Stimulated activated CD8-positive, alpha-beta memory T cell treated with anti-CD3 and anti-CD28 coated beads, Interleukin-12 subunit alpha, Interleukin-12 subunit beta, amount 100 ng/mL, for 1 hour (primary cell): ENCODE measurements around the gene FMN1.

Experiments used
- DNase-seq: peaks from one replicate; pipeline ENCODE4 v3.0.0-alpha.2; 2020; ENCODE audit warnings: low read depth

FMN1 gene

DNA sequence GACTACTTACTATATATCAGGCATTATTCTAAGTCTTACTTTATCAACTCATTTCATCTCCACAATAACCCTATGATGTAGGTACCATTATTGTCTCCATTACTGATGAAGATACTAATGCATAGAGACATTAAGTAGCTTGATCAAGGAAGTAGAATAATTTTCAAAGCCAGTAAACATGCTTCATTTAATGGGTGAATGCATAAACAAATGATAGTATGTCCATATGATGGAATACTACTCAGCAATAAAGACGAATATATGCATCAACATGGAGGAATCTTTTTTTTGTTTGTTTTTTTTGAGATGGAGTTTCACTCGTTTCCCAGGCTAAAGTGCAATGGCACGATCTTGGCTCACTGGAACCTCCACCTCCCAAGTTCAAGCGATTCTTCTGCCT, 184.9 kb downstream of the FMN1 start:
- no peak for DNase-seq

DNA sequence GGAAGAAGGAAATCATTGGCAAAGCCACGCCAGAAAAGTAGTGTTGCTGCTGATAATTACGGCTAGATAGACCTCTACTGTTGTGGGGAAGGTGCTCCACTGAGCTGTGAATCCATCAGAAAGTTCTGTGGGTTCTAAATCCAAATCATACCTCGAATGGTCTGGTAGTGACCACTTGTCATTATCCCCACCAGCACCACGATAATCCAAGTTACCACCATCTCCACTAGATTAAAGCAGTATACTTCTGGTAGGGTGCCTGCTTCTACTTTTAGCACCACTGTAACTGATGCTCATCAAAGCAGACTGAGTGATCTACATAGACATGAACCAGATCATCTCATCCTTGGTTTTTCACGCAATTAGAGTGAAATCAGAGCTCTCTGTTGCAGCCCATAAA, 185.5 kb downstream of the FMN1 start:
- DNase-seq = no peak

DNA sequence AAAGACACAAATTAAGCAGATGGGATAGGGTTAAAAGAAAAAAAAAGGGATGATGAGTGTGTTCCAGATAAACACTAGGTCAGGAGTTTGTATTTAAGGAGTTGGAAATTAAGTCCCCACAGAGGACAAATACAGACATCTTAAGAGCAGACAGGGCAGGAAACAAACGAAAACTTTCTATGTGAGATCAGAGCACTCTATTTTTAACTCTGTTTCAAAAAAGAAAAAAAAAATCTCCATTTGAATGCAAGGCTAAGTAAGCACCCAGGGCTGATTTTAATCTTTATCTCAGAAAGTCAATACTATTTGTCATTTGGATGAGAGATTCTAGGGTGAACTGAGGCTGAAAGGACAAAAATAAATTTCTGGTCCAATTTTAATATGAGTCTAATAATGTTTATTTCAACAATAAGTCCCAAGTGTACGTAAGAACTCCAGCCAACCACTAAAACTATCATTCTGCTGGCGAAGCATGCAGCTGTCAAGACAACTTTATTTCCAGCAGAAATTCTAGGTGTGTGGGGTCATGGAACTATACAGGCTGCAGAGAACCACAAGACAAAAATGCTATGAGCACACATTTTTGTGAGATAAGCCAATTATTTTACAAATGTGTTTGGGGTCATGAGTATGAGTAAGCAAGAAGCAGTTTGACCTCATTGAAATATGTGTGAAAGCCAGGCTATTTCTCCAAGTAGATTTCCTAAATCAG, 186.1 kb downstream of the FMN1 start:
- no peak for DNase-seq

DNA sequence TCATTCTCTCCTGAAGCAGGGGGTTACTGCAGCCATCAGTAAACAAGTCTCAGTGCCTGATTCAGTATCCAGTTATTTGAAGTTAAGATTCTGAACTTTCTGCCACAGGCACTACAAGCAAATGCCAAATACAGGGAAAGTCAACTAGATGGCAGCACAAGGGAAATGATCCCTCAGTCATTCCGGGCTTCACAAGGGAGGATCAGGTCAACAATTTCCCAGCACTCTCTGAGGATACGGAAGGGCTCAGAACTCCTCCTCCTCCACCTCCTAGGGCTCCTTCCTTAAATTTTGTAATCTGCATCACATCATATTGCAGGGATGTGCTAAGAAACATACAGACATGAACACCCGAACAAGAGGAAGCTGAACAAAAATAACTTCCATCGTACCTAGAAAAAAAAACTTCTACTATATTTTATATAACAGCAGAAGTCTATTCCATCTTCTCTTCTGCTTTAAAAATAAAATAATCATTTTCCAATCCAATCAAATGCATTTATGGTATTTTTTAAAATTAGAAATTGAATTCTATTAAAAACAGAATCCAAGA, 187.1 kb downstream of the FMN1 start:
- DNase-seq = no peak

DNA sequence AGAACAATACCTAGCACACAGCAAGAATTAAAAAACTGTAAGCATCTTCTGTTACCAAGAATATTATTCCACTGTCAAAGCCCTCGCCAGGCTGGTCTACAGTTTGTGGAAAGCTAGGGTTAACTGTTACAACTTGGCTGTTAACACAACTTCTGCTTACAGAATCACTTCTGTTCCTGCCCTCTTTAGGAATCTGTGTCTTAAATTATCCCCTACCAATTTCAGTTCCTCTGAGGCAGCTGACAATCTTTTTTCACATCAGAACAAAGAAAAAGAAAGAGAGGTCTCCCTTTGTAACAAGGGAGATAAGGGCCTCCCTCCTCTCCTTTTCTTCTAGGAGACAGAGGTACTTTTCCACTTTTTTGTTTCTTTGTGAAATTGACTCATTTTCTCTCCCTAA, 188.9 kb downstream of the FMN1 start:
- DNase-seq = no peak

DNA sequence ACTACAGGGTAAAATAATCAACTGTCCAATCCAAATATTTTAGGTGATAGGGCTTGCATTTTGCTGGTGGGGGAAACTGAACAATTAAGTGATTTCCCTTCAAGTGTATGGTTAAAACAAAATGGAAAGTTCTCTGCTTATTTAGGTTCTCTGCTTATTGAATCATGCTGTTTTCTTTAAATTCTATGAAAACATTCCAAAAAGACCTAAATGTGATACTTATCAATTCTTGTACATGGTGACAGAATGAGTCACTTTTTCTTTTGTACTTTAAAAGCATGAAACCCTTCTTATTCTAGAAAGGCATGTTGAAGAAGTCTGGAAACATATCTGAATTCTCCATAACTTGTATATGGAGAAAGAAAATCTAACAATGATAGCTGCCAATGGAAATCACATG, 192.6 kb downstream of the FMN1 start:
- no peak for DNase-seq

DNA sequence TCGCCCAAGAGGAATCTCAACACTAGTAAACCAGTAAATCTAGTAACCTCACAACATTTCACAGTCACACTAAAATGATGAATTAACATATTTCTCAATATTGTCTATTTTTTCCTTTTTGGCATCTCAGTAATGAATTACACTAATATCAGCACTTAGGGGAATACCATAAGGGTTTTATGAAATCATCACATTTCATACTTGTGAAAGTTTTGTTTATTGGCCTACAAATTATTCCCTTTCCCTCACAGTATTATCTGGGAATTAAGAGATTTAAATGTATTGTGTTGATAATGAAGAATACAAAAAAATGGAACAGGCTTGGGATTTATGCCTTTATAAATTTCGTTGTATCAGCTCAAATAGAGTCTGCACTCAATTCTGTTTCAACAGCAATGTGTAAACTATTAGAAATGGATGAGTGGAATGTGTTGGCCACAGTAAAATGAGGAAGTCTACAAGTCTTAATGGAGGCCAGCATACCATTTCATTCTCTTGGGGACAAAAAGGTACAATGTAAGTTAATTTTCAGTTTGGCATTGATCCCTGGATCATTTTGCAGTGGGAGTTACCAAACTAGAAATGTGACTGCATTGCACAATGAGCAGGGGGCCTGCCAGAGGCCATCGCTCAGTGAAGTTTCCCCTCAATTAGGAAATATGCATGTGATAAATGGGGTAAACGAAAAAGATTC, 195.4 kb downstream of the FMN1 start:
- DNase-seq = no peak

DNA sequence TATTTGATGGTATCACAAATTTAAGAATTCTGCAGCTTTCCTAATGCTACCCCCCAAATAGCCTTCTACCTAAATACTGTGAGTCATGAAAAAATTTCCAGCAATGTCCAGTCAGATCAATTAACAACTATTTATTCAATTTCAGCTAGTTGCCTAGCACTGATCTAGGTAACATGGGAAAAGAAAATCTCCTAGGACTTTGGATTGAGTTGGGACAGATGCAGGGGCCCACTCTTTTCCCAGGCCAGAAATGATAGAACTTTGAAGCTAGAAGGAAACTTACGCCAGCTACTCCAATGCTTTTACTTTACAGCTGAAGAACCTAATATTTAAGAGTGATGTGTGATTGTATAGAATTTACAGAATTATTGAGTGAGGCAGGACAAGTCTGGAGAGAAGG, 196.3 kb downstream of the FMN1 start:
- DNase-seq = no peak

DNA sequence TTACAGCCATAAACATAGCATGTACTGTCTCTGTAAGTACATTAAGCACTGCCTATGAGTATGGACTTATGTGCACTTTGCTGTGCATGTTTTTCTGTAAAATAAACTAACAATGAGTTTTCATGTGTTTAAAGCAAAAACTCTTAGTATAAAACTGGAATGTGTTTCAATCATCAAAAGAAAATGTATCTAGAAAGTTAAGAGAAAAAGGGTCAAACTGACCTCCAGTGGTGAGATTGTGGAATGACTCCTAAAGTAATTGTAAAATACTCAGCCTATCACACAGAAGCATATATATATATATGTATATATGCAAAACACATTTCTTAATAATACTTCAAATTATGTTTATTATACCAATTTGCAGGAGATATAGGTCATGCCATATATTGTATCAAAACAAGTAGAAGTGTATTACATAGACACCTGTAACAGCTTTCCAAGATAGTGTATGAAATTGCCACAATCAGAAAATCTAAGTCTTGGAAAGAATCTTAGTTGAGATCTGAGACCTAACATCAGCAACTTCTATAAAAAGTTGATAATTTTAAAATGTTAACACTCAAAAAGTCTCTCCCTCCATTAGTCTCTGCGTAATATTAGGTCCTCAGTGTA, 199.6 kb downstream of the FMN1 start:
- DNase-seq = no peak

DNA sequence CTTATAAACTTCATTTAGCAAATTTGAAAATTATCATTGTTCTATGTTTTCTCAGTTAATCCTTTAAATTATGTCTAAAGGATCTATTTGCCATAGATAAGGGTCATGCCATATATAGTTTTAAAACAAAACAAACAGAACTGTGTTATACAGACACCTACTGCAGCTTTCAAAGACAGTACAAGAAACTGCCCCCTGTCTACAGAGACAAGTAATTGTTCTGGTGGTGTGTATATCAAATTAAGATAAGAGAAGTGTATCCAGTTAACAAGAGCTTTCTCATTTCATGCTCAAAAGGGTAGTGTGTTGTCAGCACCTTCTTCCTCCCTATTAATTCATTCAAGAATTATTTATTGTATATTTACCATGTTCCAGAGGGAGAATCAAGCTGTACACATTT, 201.2 kb downstream of the FMN1 start:
- no peak for DNase-seq

DNA sequence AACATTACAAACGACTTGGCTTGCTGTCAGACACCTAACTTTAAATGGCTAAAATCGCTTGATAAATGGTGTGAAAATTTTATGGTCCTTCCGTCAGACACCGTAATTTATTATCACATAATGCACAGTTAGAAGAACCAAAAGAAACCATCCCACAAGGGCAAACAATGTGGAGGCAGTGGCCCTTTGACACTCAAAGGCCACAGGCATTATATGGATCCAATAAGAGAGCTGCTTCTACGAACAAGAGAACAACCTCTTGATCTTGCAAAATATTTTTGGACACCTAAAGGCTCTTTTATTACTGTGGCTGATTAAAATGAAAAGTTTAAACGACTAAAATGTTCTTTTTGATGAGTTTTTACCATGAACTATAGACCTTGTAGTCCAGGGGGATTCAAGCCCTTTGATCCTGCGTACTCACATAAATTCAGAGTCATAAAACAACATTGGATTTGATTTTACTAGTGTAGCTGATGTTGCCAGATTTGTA, 202.8 kb downstream of the FMN1 start:
- no peak for DNase-seq

DNA sequence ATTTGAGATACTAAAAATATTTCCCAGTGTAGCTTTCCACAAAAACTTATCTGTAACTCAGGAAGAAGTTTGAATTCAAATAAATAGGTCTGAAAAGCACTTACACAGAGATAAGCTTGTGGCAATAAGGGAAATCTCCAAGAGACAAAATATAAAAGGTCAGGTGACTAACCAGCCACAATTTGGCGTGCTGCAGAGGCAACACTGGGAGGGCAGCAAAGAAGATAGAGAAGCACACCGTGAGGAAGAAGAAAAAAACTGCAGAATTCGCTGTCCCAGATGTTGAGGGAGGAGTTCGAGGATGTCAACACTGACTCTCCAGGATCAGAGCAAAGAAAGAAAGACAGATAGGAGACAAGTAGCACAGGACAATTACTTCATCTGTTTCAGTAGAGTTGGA, 204.4 kb downstream of the FMN1 start:
- DNase-seq = no peak

DNA sequence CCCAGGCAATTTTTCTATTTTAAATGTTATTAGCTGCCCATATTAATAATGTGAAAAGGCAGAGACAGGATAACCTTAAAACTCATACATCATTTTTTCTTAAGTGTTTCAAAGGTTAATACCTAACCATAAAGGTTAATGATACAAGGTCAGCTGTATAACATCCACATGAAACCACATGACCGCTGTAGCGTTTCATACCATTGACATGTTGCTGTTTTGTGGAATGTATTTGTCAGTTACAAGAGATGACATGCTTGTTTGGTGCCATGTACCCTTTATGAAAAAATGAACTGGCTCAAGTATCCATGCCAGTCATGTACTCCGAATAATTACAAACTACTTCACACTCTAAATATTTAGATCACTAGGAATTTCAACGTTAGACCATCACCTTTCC, 207.4 kb downstream of the FMN1 start:
- no peak for DNase-seq

DNA sequence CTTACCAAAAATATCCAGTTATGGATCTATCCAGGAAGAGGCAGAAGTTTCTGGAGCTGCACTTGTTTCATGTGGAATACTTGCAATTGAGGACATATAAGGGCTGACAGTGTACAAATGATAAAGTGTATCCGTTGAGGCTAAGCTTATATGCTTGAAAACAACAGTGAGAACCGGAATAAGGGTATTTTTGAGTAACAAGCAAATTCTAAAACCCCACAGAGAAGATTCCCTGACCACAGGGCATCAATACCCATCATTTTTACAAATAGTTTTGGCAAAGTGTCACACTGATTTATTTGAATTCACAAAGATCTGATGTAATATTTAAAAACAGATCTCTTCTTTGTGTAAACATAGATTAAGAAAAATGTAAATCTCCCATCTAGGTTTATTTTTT, 208.4 kb downstream of the FMN1 start:
- no peak for DNase-seq

DNA sequence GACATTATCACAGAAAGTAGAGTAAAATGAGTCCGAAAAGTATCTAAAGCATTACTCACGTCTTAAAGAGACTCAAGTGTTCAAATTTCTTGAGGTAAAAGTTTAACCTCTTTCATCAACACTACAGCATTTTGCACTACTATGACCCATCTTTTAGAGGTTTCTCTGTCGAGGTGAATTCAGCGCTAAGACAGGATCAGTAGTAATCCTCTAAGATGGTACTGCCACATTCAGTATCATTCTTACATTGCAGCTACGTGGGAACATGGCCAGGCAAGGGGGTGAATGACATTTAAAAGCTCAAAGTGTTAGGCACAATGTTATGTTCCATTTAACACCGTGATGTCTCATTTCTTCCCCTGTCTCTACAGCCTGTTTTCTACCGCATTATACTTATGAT, 210.8 kb downstream of the FMN1 start:
- DNase-seq = no peak

DNA sequence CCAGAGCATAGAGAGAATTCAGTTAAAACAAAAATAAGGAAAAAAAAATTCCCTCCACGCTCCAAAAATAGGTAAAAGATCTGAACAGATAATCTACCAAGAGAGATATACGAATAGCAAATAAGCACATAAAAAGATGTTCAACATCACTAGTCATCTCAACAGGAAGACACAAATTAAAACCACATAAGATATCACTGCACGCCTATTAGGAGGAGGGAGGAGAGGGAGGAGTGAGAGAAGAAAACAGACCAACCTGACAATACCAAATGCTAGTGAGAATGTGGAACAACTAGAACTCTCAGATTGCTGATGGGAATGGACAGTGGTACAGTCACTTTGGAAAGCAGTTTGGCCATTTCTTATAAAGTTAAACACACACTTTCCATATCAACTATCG, 212.5 kb downstream of the FMN1 start:
- DNase-seq = no peak

DNA sequence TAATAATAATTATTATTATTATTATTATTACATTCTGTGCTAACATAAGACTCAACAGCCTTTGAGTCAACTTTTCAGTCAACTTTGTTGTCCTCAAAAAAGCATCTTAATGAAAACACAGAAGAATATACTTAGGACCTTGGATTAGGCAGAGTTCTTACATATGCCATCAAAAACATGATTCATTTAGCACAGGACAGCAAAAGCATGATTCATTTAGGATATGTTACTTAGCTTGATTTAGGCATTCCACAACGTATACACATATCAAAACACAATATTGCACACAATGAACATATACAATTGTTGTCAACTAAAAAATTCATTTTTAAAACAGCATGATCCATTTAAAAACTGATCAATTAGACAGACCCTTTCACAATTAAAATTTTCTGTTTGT, 213.0 kb downstream of the FMN1 start:
- DNase-seq = no peak

DNA sequence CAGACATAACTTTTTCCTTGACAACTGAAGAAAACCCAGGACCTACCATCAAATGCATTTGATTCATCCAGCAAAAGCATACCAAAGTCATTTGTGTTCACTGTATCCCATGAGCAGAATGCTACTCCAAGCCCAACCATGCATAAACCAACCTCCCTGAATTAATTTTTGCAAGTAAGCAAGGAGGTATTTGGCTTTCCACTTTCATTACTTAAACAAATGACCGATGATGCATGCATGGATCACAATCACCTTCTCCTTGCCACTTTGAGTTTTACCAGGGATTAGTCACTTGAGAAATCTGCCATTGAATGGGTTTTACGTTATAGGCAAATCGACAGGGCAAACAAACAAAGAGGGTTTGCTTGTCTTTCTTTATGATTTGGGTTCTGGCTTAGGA, 214.8 kb downstream of the FMN1 start:
- no peak for DNase-seq

DNA sequence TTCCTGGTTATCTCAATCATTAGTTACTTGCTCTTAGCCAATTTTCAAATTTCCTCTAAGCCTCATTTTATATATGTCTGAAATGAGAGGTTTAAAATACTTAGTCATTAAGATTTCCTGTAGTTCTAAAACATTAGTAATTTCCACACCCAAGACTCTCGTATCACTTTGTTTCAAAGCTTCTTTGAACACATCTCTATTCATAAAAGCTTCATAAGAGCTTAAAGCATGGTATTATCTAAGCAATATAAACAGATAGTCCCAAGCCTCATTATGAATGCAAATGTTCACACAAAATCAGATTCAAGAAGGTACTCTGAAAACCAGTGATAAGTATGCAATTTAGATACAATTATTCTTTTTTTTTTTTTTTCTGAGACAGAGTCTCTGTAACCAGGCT, 217.0 kb downstream of the FMN1 start:
- no peak for DNase-seq

DNA sequence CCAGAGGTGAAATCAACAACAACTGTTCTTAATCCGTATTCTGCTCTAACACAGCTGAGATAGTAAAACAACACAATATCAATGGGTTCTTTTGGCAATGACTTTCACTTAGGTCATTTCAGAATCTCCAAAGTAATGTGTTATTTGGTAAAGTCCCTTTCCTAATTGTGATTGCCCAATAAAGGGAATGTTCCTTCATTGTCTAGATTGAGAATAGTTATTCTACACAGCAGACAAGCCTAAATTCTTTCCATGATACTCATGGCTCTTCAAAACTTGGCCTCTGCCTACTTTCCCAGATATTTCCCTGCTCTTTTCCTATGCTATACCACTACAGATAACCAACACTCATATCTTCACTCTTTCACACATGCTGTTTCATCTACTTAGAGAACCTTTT, 219.8 kb downstream of the FMN1 start:
- DNase-seq = no peak

DNA sequence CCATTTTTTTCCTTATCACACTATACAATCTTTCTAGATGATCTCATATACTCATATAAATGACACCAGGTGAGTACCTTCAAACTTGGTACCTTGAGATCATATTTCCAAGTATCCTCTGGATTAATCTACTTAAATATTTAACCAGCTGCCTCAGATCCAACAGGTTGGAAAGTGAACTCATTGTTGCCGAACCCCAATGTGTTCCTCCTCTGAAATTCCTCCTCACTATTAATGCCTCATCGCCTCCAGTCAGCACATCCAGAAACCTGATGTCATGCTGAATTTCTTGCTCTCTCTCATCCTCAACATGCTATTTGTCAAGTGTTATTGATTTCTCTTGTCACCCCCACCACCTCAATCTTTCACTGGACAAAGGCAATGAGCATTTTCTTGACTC, 221.8 kb downstream of the FMN1 start:
- no peak for DNase-seq

DNA sequence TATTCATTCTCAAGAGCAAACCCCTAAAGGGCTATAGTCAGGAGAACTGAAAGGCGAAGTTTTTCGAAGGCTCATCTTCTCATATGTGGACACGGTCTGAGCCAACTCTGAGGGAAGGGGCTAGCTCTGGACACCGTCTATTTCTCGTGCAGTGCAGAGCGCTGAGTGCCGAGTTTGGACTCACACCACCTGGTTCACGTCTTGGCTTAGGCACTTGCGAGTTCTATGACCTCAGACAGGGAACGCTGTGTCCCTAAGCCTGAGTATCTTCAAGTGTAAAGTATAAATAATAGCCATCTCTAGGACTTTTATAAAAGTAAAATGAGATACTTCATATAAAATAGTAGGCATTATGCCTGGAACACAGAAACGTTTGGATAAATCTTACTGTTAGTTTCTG, 223.7 kb downstream of the FMN1 start:
- DNase-seq = no peak

DNA sequence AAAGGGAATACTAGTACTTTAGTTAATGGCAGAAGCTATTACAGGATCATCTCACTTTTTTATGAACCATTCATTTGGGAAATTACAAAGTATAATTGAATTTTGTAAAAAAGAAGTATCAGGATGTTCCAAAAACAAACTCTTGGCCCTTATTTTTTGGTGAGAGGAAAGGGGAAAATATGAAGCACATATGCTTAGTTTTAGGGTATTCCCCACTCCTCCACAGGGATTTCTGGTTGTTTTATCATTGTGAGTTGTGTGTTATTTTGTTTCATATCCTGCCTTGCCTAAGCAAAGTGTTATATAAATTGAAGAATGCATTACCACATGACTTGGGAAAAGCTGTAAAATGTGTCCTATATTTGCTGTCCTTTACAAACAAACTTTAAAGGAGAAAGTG, 227.0 kb downstream of the FMN1 start:
- no peak for DNase-seq
